Endothelial cell of umbilical vein (primary cell): ENCODE results near the gene CNDP2. TPM values are rescaled to one million over a fixed set of nuclear protein-coding genes. Genes with fewer than 3 reads are reported as not detected.

ENCODE experiments used
- BruUV-seq: library from RNA; stranded (reverse); fragments of 400-500 nt; replicated peaks from 2 replicates; lab custom pipeline; 2021; lab: Mats Ljungman, UMichigan
- CTCF ChIA-PET: fragments of 300-600, 350-600 bp; sonication (Branson Sonifier 250); formaldehyde crosslinking; loops from one replicate; lab custom pipeline; 2021; ENCODE audit warnings: antibody characterized with exemption, inconsistent platforms; lab: Charles Lee
- POLR2A ChIA-PET: fragments of 300-600, 350-600 bp; sonication (Branson Sonifier 250); formaldehyde crosslinking; loops from one replicate; lab custom pipeline; 2021; ENCODE audit warnings: antibody characterized with exemption, inconsistent platforms; lab: Charles Lee
- DNase-seq: peaks from one replicate; pipeline ENCODE4 v3.0.0-alpha.2; 2011; ENCODE audit warnings: low read depth, low spot score
- FAIRE-seq: peaks from 2 replicates; lab custom pipeline; 2011; peaks lifted over from hg19 to GRCh38; lab: Jason Lieb, UNC
- H2AFZ ChIP-seq: 2 replicates; pipeline ENCODE4 v1.6.0; 2012; ENCODE audit warnings: low read depth, low read length, control low read depth, inconsistent platforms
- H3K27ac ChIP-seq: 2 replicates; pipeline ENCODE4 v1.5.1; 2011; ENCODE audit warnings: low read depth, mild to moderate bottlenecking, control low read depth, low read length, moderate library complexity; ENCODE audit not compliant: insufficient read depth
- H3K27me3 ChIP-seq, 2 experiments: 2 replicates each; pipeline versions ENCODE4 v1.6.0 to v1.6.1; 2011; ENCODE audit warnings: low read length in 2 of 2, mixed read lengths in 1 of 2; ENCODE audit not compliant: control insufficient read depth in 2 of 2, insufficient read depth in 2 of 2
- H3K36me3 ChIP-seq, 2 experiments: 2 replicates in 1 of 2; 3 replicates in 1 of 2; pipeline ENCODE4 v1.5.1; 2011; ENCODE audit warnings: low read length in 2 of 2, mild to moderate bottlenecking in 1 of 2, moderate library complexity in 1 of 2; ENCODE audit not compliant: control insufficient read depth in 2 of 2, insufficient read depth in 2 of 2; ENCODE audit errors: extremely low read depth in 1 of 2
- H3K4me1 ChIP-seq: 3 replicates; pipeline ENCODE4 v1.5.1; 2011; ENCODE audit warnings: mild to moderate bottlenecking, low read length; ENCODE audit not compliant: control insufficient read depth, insufficient read depth; ENCODE audit errors: extremely low read depth
- H3K4me2 ChIP-seq: 2 replicates; pipeline ENCODE4 v1.6.1; 2011; ENCODE audit warnings: low read length, control low read depth, mixed read lengths; ENCODE audit not compliant: insufficient read depth
- H3K4me3 ChIP-seq, 3 experiments: fragments of 200-600 bp in 1 of 3; sonication (generic), shearing (Covaris generic) in 1 of 3; replicated peaks in 1 of 3; 2 replicates each; pipeline ENCODE4 v1.5.1; 2011 to 2016; ENCODE audit warnings: control low read depth in 3 of 3, low read length in 3 of 3, mild to moderate bottlenecking in 2 of 3, inconsistent platforms in 1 of 3, low read depth in 1 of 3, moderate library complexity in 1 of 3; ENCODE audit not compliant: insufficient read depth in 1 of 3
- H3K79me2 ChIP-seq: 2 replicates; pipeline ENCODE4 v1.6.0; 2012; ENCODE audit warnings: low read length, inconsistent platforms; ENCODE audit not compliant: control insufficient read depth, insufficient read depth
- H3K9ac ChIP-seq: replicated peaks from 2 replicates; pipeline ENCODE3; 2011; ENCODE audit warnings: low read length, control low read depth; ENCODE audit not compliant: insufficient read depth; ENCODE audit errors: extremely low read depth
- H3K9me1 ChIP-seq: replicated peaks from 3 replicates; pipeline ENCODE4 v1.6.0; 2011; ENCODE audit warnings: mild to moderate bottlenecking, low read length; ENCODE audit not compliant: control insufficient read depth, insufficient read depth; ENCODE audit errors: extremely low read depth
- H3K9me3 ChIP-seq: replicated peaks from 2 replicates; pipeline ENCODE4 v1.5.1; 2012; ENCODE audit warnings: low read length, inconsistent platforms; ENCODE audit not compliant: control insufficient read depth, insufficient read depth
- H4K20me1 ChIP-seq: replicated peaks from 2 replicates; pipeline ENCODE3; 2011; ENCODE audit warnings: mild to moderate bottlenecking, low read length; ENCODE audit not compliant: control insufficient read depth, insufficient read depth; ENCODE audit errors: extremely low read depth
- EZH2 ChIP-seq: IDR thresholded peaks from 2 replicates; pipeline ENCODE4 v1.6.1; 2012; ENCODE audit warnings: borderline replicate concordance, low read depth, mild to moderate bottlenecking, moderate library complexity, low read length, inconsistent platforms; ENCODE audit not compliant: severe bottlenecking
- JUN ChIP-seq: IDR thresholded peaks from 2 replicates; pipeline ENCODE4 v1.6.1; 2011; ENCODE audit warnings: borderline replicate concordance, low read depth; ENCODE audit not compliant: insufficient read length, insufficient read depth
- MYC ChIP-seq: IDR thresholded peaks from one replicate; pipeline ENCODE4 v1.6.1; 2011; ENCODE audit warnings: mild to moderate bottlenecking, low read depth, low read length
- POLR2A ChIP-seq: IDR thresholded peaks from 2 replicates; pipeline ENCODE4 v1.6.1; 2012; ENCODE audit warnings: low read depth, mild to moderate bottlenecking, control low read depth, low read length
- POLR2AphosphoS5 ChIP-seq: IDR thresholded peaks from 2 replicates; pipeline ENCODE4 v1.6.1; 2012; ENCODE audit warnings: low read depth, mild to moderate bottlenecking, control low read depth, low read length, moderate library complexity; ENCODE audit not compliant: insufficient read depth
- dilution Hi-C: fragments of 300-500 bp; cut with MboI; formaldehyde crosslinking; loops from one replicate; pipeline ENCODE4 v1.15.0; 2019; ENCODE audit warnings: low sequenced_read_pairs; ENCODE audit not compliant: extremely low pct_ligation_motif_present
- intact Hi-C: fragments of 100-400 bp; cut with micrococcal nuclease; formaldehyde crosslinking; loops from one replicate; pipeline ENCODE4 v1.10.0; 2022
- polyA plus RNA-seq, 4 experiments: library from polyadenylated mRNA; depleted of rRNA in 3 of 4; stranded (reverse) in 3 of 4; unstranded in 1 of 4; fragments of >200 nt; gene quantifications; 2 replicates each; pipeline versions ENCODE4 v1.2.1 to v1.2.3, GENCODE V29; 2011 to 2012; ENCODE audit warnings: missing spikeins in 1 of 4
- total RNA-seq: library from RNA; stranded (reverse); gene quantifications from 2 replicates; pipeline ENCODE4 v1.2.3, GENCODE V29; 2021

Gene CNDP2
- total and polyA plus RNA-seq, 2 donors (not counting 3 experiments of a cell fraction or from before 2014, with no cell fraction given), result 52.9 to 123 TPM

- H3K9me3 ChIP-seq, result no peaks in the 10 kb centered on the region
- H3K4me2 ChIP-seq, result no peak overlapping the region
- TF ChIP-seq MYC (no peak), POLR2A (no peak)
- dilution Hi-C loops (no loop called here), intact Hi-C loops (no loop called here)
- no peak overlapping the region for H2AFZ ChIP-seq
- no peaks in the 10 kb centered on the region for H4K20me1 ChIP-seq
- H3K79me2 ChIP-seq, result no peaks in the 10 kb centered on the region
- no peak overlapping the region for H3K9ac ChIP-seq
- no peak overlapping the region for H3K4me3 ChIP-seq
- no peaks in the 10 kb centered on the region for H3K9me1 ChIP-seq
- peaks cover 3% of the 10 kb centered on the region for H3K4me1 ChIP-seq
- ChIA-PET CTCF (interaction anchor here (0.8 kb wide), 1 partner anchor 196 kb away, joined by 3 read pairs; no protein-coding TSS in a partner anchor), POLR2A (no interaction called here)
- FAIRE-seq (no peak), DNase-seq (no peak)
- H3K27ac ChIP-seq, result no peak overlapping the region
- no peaks in the 10 kb centered on the region for H3K36me3 ChIP-seq
- no TSS peak for BruUV-seq
- peaks cover 0 to 4% of the 10 kb centered on the region in 2 experiments for H3K27me3 ChIP-seq
These were observed 53.5 kb downstream of the CNDP2 start for GRCh38 chr18:74549591-74550104.

- CTCF ChIA-PET, result interaction anchor here (1.4 to 1.6 kb wide), 5 partner anchors 197 to 1798 kb away, joined by 3 to 106 read pairs (median 9); no protein-coding TSS in a partner anchor
- Histone ChIP-seq H4K20me1 (no peaks in the 10 kb centered on the region), H3K27ac (no peak overlapping the region), H2AFZ (no peak overlapping the region), H3K4me3 (no peak overlapping the region), H3K36me3 (no peaks in the 10 kb centered on the region), H3K79me2 (no peaks in the 10 kb centered on the region), H3K4me2 (no peak overlapping the region), H3K9me1 (no peaks in the 10 kb centered on the region), H3K9ac (no peak overlapping the region), H3K4me1 (peaks cover 3% of the 10 kb centered on the region), H3K9me3 (no peaks in the 10 kb centered on the region), H3K27me3 (peaks cover 0 to 4% of the 10 kb centered on the region in 2 experiments)
- intact Hi-C loops (no loop called here), dilution Hi-C loops (no loop called here)
- FAIRE-seq (no peak), DNase-seq (no peak)
- POLR2A ChIA-PET, result no interaction called here
- TF ChIP-seq JUN (no peak), EZH2 (no peak), POLR2A (no peak), POLR2AphosphoS5 (no peak)
- no TSS peak for BruUV-seq
These were observed 54.7 kb downstream of the CNDP2 start for GRCh38 chr18:74550886-74551285.
